Epithelial cell of esophagus (primary cell): ENCODE results near the gene FMNL2.

Source experiments
- DNase-seq: peaks from one replicate; pipeline ENCODE4 v3.0.0; 2010; ENCODE audit warnings: low read depth
- H3K4me3 ChIP-seq: 2 replicates; pipeline ENCODE4 v1.5.1; 2011; ENCODE audit warnings: mild to moderate bottlenecking, low read length, control low read depth
- CTCF ChIP-seq: IDR thresholded peaks from 2 replicates; pipeline ENCODE4 v1.5.1; 2011; ENCODE audit warnings: low read depth, mild to moderate bottlenecking, low read length, control low read depth, inconsistent platforms; ENCODE audit not compliant: insufficient read depth; ENCODE audit errors: missing control alignments

The FMNL2 gene

GRCh38 chr2:152611458-152612231 is 276.7 kb downstream of the FMNL2 start:
- DNase-seq: peak; percentile 51
- no peak for TF ChIP-seq CTCF
- no peak overlapping the region for H3K4me3 ChIP-seq

- H3K4me3 ChIP-seq: no peak overlapping the region
- DNase-seq: no peak
- no peak for TF ChIP-seq CTCF
Observed at GRCh38 chr2:152613235-152613634, 278.3 kb downstream of the FMNL2 start.

GRCh38 chr2:152615177-152615576 is 280.2 kb downstream of the FMNL2 start:
- H3K4me3 ChIP-seq: no peak overlapping the region
- TF ChIP-seq CTCF: no peak
- peak; percentile 18 for DNase-seq

- no peak overlapping the region for H3K4me3 ChIP-seq
- DNase-seq: no peak
- no peak for TF ChIP-seq CTCF
Observed at GRCh38 chr2:152617456-152618192, 282.6 kb downstream of the FMNL2 start.

- no peak for DNase-seq
- no peak overlapping the region for H3K4me3 ChIP-seq
- no peak for TF ChIP-seq CTCF
Observed at GRCh38 chr2:152618193-152618564, 283.2 kb downstream of the FMNL2 start.

- DNase-seq: no peak
- H3K4me3 ChIP-seq: no peak overlapping the region
- no peak for TF ChIP-seq CTCF
Observed at GRCh38 chr2:152620208-152620607, 285.2 kb downstream of the FMNL2 start.
